SK-N-MC (cell line): ENCODE results near the gene TRAPPC2L.

Experiments used
- EZH2 ChIP-seq: fragments of 200-600 bp; sonication (generic); IDR thresholded peaks from one replicate; pipeline ENCODE4 v1.6.1; 2017; ENCODE audit warnings: antibody characterized with exemption
- FOXP2 ChIP-seq: optimal IDR thresholded peaks from 2 replicates; pipeline ENCODE3; 2011; ENCODE audit warnings: mild to moderate bottlenecking, moderate library complexity; ENCODE audit not compliant: insufficient read depth; ENCODE audit errors: extremely low read length, control extremely low read depth
- POLR2AphosphoS5 ChIP-seq: IDR thresholded peaks from 2 replicates; pipeline ENCODE4 v1.6.1; 2012; ENCODE audit warnings: mild to moderate bottlenecking, low read depth, low read length, borderline replicate concordance

GRCh38 chr16:88857728-88858339, 907 bp downstream of the TRAPPC2L start:
- no peak for TF ChIP-seq EZH2
- TF ChIP-seq POLR2AphosphoS5 = no peak
- no peak for TF ChIP-seq FOXP2
